HG03045 (cell line): ENCODE data around the gene PGLYRP2.

Experiments
- ATAC-seq: cut with Tn5 transposase; IDR thresholded peaks from one replicate; pipeline ENCODE4 v1.9.1; 2021; ENCODE audit warnings: mild to moderate bottlenecking, moderate library complexity; ENCODE audit not compliant: unreplicated experiment

Gene PGLYRP2

DNA sequence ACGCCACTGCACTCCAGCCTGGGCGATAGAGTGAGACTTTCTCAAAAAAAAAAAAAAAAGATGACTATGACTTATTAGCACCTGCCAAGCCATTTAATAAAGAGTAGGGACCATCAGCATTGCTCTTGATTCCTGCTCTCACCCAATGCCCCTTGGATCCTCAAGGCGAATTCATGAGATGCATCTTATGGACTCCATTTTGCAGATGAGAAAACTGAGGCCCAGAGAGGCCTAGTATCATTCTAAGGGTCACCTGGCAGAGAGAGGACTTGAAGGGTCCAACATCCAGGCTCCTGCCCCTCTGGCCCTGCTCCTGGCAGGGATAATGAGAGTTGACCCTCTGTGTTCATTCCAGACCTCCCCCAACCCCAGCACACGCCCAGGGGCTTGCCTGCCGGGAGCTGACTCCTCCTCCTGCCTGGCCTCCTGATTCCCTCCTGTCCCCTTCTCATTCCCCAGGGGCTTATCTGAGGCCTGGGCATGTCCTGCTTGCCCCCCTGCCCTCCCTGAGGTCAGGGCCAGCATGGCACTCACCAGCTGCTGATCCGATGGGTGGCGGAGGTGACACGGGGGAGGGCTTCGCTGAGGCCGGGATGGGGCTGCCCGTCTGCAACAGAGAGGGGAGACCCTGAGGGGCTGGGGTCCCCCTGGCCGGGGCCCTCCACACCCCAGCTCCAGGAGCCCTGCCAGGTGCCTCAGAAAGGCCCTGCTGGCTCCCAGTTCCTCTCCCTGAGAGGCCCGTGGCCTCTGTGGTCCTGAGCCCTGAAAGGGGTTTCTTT lies 37.0 kb downstream of the PGLYRP2 start:
- no peak for ATAC-seq

GRCh38 chr19:15441317-15441716 lies 38.0 kb downstream of the PGLYRP2 start:
- ATAC-seq, result no peak

DNA sequence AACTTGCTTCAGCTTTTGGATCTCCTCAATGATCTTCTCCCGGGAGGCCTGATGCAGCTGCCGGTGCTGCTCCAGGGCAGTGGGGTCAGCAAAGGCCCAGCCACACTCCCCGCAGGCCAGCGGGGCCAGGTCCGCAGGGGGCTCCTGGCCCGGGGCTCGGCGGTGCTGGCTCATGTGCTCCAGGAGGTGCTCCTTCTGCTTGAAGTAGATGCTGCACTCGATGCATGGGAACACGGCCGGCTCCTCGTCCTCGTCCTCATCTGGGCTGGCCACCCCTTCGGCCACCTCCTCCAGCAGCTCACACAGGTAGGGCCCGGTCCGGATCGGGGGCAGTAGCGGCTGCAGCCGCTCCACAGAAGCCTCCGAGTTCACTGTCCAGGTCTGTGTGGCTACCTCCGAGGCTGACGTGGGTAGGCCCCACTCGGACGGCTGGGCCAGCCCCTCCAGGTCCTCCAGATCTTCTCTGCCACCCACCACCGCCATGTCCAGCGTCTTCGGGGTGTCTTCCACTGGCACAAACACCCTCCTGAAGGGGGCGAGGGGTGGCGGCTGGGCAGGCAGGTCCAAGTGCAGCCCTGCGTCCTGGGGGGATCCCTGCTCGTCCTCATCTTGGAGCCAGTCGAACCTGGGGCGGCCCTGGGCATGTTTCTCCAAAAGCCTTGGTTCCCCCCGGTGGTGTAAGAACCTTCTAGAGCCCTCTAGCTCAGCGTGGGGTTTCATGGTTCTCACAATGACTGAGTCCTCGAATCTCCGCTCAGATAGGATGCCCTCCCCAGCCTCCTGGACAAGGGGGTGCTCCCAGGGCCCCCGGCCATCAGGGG lies 39.3 kb downstream of the PGLYRP2 start:
- ATAC-seq, result no peak

DNA sequence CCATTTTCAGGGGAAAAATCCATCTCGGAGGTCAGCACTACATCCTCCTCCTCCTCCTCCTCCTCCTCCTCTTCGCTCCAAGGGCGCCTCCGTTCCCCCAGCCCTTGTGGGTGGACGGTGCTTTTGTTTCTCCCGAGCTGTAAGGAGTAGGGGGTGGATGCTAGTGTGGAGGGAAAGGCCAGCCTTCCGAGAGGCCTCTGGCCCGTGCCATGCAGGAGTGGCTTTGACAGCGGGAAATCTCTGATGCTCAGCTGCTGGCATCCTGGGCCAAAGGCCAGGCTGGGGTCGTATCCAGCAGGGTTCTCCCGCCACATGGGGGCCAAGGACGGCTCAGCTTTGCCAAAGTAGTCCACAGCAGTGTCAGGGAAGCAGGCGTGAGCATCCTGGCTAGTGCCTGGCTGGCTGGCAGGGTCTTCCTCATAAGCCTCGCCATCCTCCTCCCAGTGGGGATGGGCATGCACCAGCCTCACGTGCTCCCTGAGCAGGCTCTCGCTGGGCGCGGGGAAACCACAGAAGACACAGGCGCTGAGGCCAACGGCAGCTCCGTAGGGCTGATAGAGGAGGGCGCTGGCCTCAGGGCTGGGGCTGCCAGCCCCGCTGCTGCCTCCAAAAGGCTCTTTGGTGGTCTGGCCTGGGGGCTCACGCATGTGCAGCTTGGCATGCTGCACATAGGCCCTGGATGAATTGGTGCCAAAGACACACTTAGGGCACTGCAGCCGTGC lies 40.1 kb downstream of the PGLYRP2 start:
- no peak for ATAC-seq

- ATAC-seq, result no peak
These were observed 40.7 kb downstream of the PGLYRP2 start for GRCh38 chr19:15438577-15438976.

- no peak for ATAC-seq
These were observed 41.2 kb downstream of the PGLYRP2 start for GRCh38 chr19:15438124-15438496.

GRCh38 chr19:15437355-15438123 lies 41.8 kb downstream of the PGLYRP2 start:
- no peak for ATAC-seq

- ATAC-seq, result no peak
These were observed 42.5 kb downstream of the PGLYRP2 start for GRCh38 chr19:15436826-15437110.

DNA sequence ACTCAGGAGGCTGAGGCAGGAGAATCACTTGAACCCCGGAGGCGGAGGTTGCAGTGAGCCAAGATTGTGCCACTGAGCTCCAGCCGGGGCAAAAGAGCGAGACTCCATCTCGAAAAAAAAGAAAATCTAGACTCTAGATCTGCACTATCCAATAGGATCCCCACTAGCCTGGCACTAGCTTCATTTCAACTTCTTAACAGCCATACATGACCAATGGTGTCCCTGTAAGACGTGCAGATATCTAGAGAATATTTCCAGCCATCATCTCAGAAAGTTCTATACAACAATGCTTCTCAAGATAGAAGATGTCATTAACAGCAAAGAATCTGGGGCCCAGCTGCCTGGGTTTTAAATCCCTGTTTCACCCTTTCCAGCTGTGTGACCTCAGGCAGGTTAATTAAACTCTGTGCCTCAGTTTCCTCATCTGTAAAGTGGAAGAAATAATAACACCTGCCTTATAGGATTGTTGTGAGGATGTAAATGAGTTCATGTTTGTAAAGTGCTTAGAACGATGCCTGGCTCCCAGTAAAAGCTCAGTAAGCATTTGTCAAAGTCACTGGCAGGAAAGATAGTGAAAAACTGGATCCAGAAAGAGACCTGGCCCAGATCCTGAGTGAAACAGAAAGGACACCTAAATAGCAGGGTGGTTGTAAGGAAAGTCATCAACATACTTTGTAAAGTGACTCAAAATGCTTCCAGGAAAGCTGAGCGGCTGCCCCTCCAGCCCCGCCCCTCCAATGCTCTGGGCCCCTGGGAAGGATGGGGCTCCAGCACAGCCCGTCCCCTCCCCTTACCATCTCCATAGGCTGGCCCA lies 43.1 kb downstream of the PGLYRP2 start:
- ATAC-seq, result no peak

GRCh38 chr19:15433519-15434069 lies 45.7 kb downstream of the PGLYRP2 start:
- ATAC-seq, result no peak

GRCh38 chr19:15432629-15433518 lies 46.4 kb downstream of the PGLYRP2 start:
- peak; percentile 67 for ATAC-seq

DNA sequence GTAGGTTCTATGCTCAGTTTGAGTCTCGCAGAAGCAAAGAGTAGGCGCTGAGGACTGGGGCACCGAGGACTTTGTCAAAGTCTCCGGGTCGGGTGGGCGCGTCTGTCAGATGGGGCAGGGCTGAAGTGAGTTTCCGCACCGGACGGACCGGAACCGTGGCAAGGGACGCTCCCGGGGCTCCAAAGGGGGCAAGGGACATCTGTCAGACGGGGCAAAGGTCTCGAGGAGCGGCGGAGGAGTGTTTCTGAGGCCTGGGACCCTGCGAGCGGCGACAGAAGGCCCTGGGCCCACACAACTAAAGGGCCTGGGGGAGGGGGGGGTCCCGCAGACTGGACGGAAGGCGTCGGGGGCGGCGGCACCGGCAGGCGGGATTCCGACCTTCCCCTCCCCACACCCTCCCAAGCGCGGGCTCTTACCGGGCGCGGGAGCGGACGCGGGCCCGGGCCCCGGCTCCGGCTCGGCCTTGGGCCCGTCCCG lies 47.2 kb downstream of the PGLYRP2 start:
- ATAC-seq, result peak; percentile 11

GRCh38 chr19:15431396-15432017 lies 47.8 kb downstream of the PGLYRP2 start:
- no peak for ATAC-seq

DNA sequence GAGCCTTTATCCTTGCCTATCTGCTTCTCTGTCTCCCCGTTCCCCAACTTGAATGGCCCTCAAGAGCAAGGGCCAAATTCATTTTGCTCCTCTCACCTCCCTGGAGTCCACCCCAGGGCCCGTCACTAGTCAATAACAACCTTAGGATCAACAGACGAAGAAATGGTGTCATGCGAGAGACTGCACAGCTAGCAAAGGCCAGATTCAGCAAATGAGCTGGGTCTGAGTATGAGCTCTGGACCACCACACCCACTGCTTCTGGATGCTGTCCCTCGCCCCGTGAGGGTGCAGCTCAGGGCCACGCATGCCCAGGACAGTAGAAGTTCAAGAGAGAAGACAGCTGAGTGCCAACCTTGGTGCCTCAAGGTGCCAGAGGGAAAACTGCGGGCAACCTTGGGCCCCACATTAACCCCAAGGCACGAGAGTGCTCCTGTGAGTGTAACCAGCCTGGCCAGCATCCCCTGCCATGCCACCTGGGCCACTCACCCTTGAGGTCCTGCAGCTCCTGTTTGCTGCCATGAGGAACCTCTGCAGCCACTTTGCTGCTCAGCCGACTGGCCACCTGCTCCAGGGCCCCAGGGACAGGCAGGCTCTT lies 48.7 kb downstream of the PGLYRP2 start:
- ATAC-seq, result no peak

DNA sequence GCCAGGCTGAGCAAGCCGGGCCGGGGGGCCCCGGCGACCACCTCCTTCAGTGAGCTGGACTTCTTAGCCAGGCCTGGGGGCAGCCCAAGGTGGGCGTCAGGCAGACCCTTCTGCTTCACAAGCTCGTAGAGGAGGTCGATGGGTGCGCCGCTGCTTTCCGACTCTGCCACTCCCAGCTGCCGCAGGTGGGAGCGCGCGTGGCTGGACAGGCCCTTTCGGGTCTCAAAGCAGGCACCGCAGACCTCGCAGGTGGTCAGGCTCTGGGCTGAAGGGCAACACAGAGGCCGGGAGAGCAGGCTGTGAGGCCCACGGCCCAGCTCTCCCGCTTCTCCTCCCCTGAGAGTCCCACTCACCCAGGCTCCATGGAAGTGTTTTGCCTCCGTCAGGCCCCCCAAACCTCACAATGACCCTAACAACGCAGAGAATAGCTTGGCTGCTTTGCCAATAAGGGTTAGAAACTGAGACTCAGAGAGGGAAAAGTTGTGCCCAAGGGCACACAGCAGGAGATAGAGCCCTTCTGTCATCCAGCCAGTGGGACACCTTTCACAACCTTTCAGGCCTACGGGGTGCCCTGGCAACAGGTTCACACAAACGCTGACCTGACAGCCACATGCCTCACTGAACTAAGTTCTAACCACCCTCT lies 49.4 kb downstream of the PGLYRP2 start:
- ATAC-seq, result no peak

GRCh38 chr19:15428956-15429824 lies 50.1 kb downstream of the PGLYRP2 start:
- ATAC-seq, result no peak
